CD4-positive, alpha-beta T cell treated with Interleukin-6 at 100 ng/mL for 8 hours (primary cell): ENCODE results near the gene SCAMP2.
"Not testable (repeated sequence)": the region's sequence is repeated elsewhere in the genome, so short reads cannot be mapped to it uniquely, and the experiment has no call there.

ENCODE experiments used
- DNase-seq: peaks from one replicate; pipeline ENCODE4 v3.0.0-alpha.2; 2020; ENCODE audit warnings: mixed read lengths, low spot score

SCAMP2 gene

DNA sequence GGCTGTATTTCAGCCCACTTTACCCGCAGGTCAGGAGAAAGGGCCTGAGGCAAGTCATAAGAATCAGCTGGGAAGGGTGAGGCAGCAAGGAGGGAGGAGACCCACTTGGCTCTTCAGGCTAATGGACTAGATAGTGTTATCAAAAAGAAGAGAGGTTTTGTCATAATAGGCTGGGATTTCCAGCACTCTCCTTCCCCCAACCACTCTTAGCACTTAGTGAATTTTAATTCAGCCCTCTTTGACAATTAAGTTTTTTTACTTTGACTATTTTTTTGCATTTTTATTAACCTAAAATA lies 17.4 kb upstream of the SCAMP2 start:
- no peak for DNase-seq

DNA sequence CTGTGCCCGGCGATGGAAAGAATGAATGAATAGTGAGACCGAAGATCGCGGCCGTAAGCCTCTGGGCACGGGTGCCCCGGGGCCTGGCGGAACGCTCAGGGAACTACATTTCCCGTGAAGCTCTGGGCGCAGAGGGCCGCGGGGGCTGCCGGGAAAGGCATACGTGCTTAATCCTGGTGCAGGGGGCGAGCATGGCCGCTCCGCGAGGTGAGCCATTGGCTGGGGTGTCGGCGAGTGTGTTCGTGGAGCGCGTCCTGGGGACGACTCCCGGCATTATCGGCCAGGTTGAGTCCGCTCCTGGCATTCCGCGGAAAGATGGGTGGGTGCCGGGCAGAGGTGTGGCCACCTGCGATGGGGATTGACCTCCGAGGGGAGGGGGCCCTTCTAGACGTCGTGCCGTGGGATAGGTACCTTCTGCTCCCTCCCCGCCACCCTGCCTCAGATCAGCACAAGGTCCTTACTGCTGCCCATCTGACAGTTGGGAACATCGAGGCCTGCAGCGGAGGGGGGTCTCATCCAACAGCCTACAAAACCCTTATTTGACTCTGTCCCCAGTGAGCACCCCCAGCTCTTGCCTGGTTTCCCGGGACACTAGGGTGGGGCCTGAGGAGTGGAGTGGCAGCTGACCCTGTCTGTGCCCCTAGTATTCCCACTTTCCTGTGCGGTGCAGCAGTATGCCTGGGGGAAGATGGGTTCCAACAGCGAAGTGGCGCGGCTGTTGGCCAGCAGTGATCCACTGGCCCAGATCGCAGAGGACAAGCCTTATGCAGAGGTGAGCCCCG lies 16.9 kb upstream of the SCAMP2 start, which contains the start of gene MPI:
Gene MPI, plus strand, starts transcription at position 160 of the 782 bp plus-strand sequence. Its CDS starts 32 bp downstream, at position 192.
- DNase-seq: peak; percentile 80

DNA sequence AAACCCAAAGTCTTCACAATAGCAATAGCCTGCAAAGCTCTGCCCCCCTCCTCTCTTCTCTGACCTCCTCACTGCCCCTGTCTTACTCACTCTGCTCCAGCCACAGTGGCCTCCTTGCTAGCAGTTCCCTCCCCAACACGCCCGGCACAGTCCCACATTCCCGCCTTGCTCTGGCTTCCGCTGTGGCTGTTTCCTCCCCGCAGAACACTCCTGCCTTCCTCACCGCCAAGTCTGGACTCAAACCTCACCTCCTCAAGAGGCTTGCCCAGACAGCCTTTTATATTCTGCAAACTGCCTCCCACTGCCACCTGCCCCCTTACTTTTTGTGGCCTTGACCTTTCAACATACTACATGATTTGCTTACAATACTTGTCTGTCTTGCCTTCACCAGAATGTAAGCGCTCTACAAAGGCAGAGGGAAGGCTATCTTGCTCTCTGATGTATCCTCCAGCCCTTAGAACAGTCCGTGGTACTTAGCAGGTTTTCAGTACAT lies 16.3 kb upstream of the SCAMP2 start:
- no peak for DNase-seq

GRCh38 chr15:74888716-74889115 lies 15.6 kb upstream of the SCAMP2 start:
- DNase-seq: no peak

- not testable (repeated sequence) for DNase-seq
Measured at GRCh38 chr15:74887537-74888193, 14.5 kb upstream of the SCAMP2 start.

DNA sequence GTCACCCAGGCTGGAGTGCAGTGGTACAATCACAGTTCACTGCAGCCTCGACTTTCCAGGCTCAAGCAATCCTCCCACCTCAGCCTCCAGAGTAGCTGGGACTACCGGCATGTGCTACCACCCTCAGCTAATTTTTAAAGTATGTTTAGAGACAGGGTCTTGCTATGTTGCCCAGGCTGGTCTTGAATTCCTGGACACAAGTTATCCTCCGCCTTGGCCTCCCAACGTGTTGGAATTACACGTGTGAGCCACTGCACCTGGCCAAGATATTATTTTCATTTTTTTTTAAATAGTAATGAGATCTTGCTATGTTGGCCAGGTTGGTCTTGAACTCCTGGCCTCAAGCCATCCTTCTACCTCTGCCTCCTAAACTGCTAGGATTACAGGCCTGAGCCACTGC lies 12.3 kb upstream of the SCAMP2 start:
- DNase-seq: no peak

- no peak for DNase-seq
Measured at GRCh38 chr15:74884428-74885223, 11.5 kb upstream of the SCAMP2 start.

DNA sequence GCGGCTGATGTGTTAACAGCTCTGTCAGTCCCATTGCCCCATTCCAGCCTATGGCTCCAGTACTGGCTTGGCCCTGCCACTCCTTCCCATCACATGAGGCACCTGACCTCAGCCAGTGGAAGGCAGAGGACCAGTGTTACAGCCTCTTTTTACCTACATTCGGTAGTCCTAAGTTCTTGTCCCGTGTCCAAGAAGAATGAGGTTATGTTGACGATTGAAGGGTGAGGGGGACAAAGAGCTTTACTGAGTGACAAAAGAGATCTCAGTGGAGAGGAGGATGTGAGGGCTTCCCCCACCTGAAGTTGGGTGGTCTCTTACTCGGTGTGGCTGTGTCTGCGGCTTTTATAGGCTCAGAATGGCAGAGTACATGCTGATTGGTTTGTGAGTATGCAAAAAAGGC lies 9.4 kb upstream of the SCAMP2 start:
- DNase-seq: no peak

GRCh38 chr15:74878273-74878672 lies 5.1 kb upstream of the SCAMP2 start:
- no peak for DNase-seq

- no peak for DNase-seq
Measured at GRCh38 chr15:74873756-74874424, 725 bp upstream of the SCAMP2 start.

- DNase-seq: no peak
Measured at GRCh38 chr15:74872702-74873035, 496 bp downstream of the SCAMP2 start.

GRCh38 chr15:74870436-74871215 lies 2.5 kb downstream of the SCAMP2 start:
- no peak for DNase-seq

- DNase-seq: peak; percentile 25
Measured at GRCh38 chr15:74869726-74870407, 3.3 kb downstream of the SCAMP2 start.

GRCh38 chr15:74869372-74869725 lies 3.8 kb downstream of the SCAMP2 start:
- DNase-seq: no peak

- peak; percentile 19 for DNase-seq
Measured at GRCh38 chr15:74868059-74868458, 5.1 kb downstream of the SCAMP2 start.

DNA sequence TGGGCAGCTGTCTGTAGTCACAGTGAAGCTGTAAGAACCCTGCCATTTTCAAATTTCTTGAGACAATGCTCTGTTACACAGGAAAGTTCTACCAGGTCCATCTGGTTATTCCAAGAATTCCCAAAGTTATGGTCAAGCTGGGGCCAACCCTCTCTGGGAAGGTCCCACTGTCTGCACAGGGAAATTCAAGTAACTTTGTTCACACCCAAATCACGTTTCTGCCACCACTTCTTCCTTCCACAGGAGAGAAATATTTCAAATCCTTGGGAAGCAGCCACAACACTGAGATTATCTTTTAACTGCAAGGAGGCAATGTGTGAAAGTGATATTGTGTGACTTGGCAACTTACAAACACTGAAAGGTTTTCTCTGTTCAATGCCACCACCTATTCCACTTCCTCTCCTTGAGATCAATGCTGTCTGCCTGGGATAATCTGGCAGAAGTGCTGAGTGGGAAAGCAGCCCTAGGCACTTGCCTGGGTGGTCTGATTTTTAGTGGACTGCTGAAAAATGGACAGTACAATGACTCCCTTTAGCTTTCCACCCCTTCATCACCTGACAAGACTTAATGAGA lies 5.6 kb downstream of the SCAMP2 start:
- DNase-seq: no peak

- DNase-seq: no peak
Measured at GRCh38 chr15:74866090-74866489, 7.1 kb downstream of the SCAMP2 start.

DNA sequence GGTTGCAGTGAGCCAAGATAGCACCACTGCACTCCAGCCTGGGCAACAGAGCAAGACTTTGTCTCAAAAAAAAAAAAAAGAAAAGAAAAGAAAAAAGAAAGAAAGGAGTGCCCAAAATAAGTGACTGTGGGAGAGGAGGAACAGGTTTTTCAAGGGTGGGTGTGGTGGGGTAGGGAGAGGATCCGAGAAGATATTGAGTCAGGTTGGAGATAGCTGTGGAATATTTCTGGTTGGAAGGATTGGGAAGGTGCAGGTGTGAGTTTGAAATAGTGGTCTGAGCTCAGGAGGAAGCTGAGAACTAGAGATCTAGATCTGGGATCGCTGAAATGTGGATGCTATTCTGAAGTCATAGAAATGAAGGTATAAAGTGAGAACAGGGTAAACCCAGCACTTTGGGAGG lies 7.8 kb downstream of the SCAMP2 start:
- DNase-seq: no peak

DNA sequence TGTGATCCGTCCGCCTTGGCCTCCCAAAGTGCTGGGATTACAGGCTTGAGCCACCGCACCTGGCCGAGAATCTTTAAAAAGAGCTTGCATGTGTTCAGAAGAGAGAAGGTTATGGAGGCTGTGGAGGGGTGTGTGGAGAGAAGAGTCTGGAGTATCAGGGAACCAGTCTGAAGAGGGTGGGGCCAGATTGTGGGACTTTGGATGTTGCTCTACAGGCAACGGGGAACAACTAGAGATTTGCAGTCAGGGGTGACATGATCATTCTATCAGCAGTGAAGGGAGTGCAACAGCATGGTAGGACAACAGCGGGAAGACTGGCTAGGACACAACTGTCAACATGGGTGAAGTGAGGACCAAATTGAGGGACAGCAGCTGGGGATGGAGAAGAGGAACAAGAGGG lies 8.9 kb downstream of the SCAMP2 start:
- DNase-seq: no peak

DNA sequence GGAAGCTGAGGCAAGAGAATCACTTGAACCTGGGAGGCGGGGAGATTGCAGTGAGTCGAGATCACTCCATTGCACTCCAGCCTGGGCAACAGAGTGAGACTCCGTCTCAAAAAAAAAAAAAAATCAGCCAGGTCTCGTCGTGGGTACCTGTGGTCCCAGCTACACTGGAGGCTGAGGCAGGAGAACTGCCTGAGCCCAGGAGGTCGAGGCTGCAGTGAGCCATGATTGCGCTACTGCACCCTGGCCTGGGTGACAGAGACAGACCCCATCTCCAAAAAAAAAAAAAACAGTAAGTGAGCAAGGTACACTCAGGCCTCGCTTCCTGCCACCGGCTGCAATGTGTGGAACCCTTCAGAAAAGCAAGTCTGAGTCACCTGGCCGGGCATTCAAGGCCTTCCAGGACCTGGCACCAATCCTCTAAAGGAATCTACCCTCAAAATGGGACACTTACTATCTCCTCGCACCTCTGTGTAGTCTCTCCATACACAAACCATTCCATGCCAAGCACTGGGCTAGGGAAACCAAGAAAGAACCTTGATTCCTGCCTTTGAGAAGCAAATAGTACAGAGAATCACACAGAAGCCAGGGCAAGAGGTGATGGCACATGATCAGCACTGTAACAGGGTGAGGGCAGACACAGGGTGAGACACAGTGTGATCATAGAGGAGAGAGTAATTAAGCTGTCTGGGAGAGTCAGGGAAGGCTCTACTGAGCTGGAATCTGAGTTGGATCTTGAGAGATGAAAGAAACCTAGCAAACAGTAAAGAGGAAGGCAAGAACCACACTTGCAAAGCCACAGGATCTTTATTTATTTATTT lies 9.7 kb downstream of the SCAMP2 start:
- DNase-seq: no peak
